HEK293T (cell line): ENCODE measurements around the gene PRAC2.

Experiments
- BHLHE40 ChIP-seq: fragments of 450-650 bp; IDR thresholded peaks from 2 replicates; pipeline ENCODE4 v1.6.1; 2016; ENCODE audit warnings: mild to moderate bottlenecking, moderate library complexity, borderline replicate concordance
- CTBP1 ChIP-seq: fragments of 450-650 bp; IDR thresholded peaks from 2 replicates; pipeline ENCODE4 v1.6.1; 2016; ENCODE audit warnings: borderline replicate concordance
- FOXK2 ChIP-seq: fragments of 450-650 bp; IDR thresholded peaks from 2 replicates; pipeline ENCODE4 v1.6.1; 2016; ENCODE audit warnings: mild to moderate bottlenecking
- FOXM1 ChIP-seq: fragments of 450-650 bp; IDR thresholded peaks from 2 replicates; pipeline ENCODE4 v1.6.1; 2017; ENCODE audit warnings: mild to moderate bottlenecking, borderline replicate concordance
- HDGF ChIP-seq: fragments of 450-650 bp; IDR thresholded peaks from 2 replicates; pipeline ENCODE4 v1.6.1; 2017; ENCODE audit warnings: antibody characterized with exemption, borderline replicate concordance
- L3MBTL2 ChIP-seq: fragments of 450-650 bp; conservative IDR thresholded peaks from 2 replicates; pipeline ENCODE4 v1.6.1; 2016; ENCODE audit warnings: mild to moderate bottlenecking
- NFRKB ChIP-seq: fragments of 450-650 bp; IDR thresholded peaks from 2 replicates; pipeline ENCODE4 v1.6.1; 2016; ENCODE audit warnings: mild to moderate bottlenecking, moderate library complexity
- SP1 ChIP-seq: fragments of 450-650 bp; IDR thresholded peaks from 2 replicates; pipeline ENCODE4 v1.6.1; 2017
- SUZ12 ChIP-seq: fragments of 450-650 bp; IDR thresholded peaks from 2 replicates; pipeline ENCODE4 v1.6.1; 2016; ENCODE audit warnings: mild to moderate bottlenecking
- TARDBP ChIP-seq: fragments of 450-650 bp; IDR thresholded peaks from 2 replicates; pipeline ENCODE4 v1.6.1; 2016
- TF ChIP-seq, protein P1 (sequence below): fragments of 450-650 bp; IDR thresholded peaks from 2 replicates; pipeline ENCODE4 v1.6.1; 2016

DNA sequence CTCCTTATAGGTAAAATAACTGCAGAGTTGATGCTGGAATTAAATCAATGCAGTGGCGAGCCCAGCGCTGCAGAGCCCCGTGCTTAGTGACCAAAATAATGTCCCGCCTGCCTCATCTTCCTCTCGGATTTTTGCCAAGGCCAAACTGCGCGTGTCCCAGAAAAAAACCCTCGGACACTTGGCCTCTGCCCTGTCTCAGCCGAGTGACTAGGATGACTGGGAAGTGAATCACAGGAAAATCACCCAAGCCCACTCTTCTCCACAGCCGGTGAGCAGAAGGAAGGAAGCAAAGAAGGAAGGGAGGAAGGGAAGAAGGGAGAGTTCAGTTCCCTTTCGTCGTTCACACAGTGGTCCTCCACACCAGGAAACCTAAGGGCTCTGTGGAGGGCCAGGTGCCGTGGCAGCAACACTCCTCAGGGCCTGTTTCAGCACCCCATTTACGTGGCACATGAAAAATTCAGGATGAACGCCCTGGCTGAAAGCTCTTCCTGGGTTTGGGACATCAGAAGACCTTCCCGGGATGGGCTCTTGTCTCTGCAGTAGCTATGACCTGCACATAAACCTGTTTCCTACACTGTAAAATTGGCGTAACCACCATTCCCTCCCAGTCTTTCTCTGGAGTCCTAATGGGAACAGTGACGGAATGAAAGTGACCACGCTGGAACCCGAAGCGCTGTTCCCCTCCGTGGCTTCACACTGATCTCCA lies 31.0 kb downstream of the PRAC2 start:
- TF ChIP-seq HDGF (no peak), SUZ12 (no peak), FOXM1 (no peak), SP1 (no peak), TARDBP (no peak), FOXK2 (no peak), NFRKB (no peak), CTBP1 (no peak), L3MBTL2 (no peak), BHLHE40 (no peak)
- TF ChIP-seq, protein P1, sequence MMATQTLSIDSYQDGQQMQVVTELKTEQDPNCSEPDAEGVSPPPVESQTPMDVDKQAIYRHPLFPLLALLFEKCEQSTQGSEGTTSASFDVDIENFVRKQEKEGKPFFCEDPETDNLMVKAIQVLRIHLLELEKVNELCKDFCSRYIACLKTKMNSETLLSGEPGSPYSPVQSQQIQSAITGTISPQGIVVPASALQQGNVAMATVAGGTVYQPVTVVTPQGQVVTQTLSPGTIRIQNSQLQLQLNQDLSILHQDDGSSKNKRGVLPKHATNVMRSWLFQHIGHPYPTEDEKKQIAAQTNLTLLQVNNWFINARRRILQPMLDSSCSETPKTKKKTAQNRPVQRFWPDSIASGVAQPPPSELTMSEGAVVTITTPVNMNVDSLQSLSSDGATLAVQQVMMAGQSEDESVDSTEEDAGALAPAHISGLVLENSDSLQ, result no peak
